Mucosa of gallbladder (tissue), 1 donor: ENCODE measurements around the gene FADS6. TPM values are rescaled to one million over a fixed set of nuclear protein-coding genes. Genes with fewer than 3 reads are reported as not detected.
"Not testable (repeated sequence)": the region's sequence is repeated elsewhere in the genome, so short reads cannot be mapped to it uniquely, and the experiment has no call there.

Experiments
- DNase-seq: peaks from one replicate; pipeline ENCODE4 v3.0.0-alpha.2; 2020; ENCODE audit warnings: low spot score
- total RNA-seq: library from RNA; stranded (reverse); gene quantifications from one replicate; pipeline ENCODE4 v1.2.1, GENCODE V29; 2021
- donor health status: DM: no; HTN: no; CAD: no.

The FADS6 gene
- total RNA-seq, 1 donor from 2014 or later: 0.12 TPM

DNA sequence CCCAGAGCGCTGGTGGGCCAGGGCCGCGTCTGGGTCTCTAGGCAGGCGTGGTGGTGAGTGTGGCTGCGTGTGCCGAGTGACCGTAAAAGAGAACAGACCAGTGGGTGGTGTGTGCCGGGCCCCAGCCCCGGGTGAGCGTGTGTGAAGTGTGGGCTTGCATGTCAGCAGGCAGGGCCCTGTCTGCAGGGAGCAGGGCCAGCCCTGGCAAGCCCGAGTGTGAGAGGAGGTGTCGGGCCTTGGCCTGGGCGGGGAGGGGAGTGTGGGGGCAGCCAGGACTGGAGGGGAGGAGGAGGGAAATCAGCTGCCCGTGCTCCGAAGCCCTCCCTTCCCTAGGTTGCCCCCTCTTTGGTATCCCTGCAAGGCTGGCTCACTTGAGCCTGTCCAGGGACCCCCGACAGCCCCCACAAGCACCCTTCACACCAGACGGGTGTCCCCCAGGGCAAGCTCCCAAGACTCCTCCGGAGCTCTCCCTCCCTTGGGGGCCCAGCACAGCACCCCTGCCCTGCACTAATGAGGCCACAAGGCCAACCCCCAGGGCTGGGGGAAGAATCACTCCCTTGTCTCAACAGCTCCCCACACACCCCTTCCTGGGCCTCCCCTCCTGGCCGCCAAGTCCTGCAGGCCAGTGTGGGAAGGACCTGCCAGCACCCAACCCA lies 27.7 kb upstream of the FADS6 start:
- DNase-seq: no peak

DNA sequence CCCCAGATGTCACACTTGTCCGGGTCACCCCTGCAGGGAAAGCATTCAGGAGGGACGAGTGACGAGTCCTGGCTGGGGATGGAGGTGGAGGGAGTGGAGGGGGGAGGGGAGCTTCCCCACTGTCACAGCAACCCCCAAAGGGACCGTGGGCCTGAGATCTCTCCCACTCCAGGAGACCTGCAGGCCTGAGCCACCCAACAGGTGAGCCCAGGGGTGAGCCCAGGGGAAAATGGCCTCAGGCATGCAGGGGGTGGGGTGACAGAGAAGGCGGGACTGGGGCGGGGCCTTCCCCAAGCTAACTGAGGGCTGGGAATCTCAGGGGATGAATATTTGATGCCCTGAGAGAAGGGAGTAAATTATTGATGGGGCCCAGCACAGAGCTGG lies 27.2 kb upstream of the FADS6 start:
- no peak for DNase-seq

DNA sequence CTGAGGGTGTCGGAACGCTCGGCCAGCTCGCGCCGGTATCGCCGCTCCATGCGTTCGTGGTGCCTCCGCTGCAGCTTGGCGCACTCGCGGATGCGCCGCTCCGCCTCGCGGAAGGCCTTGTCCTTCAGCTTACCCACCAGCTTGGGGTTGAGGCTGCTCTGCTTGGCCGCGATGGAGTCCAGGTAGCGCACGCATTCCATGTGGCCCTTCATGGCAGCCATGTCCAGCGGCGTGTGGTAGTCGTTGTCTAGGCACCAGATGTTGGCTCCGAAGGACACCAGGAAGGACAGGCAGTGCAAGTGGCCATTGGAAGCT lies 26.8 kb upstream of the FADS6 start:
- DNase-seq: no peak

DNA sequence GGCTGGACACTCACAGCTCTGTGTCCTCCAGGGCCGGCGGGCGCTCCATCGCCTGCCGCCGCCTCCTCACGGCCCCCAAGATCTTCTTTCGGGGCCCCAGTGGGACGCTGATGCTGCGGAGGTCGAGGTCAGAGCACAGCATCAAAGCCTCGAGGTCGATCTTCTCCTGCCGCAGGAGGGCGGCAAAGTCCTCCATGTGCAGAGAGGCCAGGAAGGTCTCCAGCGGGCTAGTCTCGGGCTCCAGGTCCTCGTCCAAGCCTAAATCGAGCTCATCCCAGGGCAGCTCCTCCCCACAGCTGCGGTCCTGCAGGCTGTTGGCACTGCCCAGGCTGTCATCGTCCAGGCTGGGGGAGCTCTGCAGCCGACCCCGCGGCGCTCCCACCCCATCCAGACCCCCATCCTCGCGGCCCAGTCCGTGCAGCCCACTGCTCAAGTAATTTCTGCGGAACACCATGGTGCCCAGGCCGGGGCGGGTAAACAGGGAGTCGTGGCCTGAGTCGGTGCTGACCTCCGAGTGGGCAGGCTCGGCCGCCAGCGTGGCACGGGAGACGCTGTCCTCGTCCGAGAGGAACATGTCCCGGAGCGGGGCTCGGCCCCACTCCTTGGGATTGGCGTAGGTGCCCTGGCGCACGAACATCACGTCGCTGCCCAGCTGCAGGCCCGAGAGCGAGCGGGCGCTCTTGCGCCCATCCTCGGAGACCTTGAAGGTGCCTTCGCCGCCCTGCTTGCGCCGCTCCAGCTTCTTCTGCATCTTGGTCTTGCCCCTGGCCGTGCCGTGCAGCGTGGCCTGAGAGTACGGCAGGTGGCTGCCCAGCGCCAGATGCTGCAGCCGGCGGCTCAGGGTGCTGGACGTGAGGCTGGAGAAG lies 26.2 kb upstream of the FADS6 start:
- DNase-seq: no peak

DNA sequence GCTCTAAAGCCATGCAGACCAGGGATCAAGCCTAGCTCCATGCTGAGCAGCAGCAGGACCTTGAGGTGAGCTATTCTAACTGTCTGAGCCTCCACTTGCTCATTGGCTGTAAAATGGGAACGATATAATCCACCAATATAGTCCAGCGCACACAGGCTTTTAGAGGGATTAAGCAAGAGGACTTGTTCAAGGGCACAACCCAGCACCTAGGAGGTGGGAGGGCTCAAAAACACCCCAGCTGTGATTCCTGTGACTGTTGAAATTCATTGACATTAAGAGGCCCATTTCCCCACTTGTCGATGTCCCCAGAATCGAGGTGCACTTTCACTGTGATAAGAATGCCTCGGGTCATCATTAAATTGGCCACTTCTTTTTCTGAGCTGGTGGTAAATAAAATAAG lies 25.5 kb upstream of the FADS6 start:
- DNase-seq: no peak

DNA sequence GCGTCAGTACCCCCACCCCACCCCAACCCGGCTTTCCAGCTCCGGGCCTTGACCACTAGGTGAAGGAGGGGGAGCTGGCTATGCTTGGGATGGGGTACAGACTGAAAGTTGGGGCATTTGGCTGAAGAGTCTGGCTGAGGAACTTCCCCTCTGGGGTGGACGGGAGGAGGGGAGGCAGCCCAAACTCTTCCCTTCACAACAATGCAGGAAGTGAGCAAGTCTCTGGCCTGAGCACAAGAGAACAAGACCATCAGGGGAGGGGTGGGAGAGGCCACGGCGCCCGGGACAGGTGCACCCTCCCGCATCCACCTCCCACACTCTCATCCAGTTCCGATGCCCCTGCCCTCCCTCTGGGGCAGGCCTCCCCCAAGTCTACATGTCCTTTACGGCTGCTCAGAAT lies 24.0 kb upstream of the FADS6 start:
- no peak for DNase-seq

DNA sequence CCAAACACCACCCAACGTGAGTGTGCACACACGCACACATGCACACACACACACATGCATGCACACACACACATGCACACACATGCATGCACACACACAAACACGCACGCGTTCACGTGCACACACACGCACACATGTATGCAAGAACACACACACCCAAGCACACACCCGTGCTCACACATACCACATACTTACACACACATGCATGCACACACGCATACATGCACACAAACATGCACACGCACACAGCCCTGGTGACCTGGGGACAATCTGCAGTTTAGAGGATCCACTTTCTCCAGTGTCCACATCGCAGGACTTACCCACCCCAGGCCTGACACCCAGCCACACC lies 23.4 kb upstream of the FADS6 start:
- no peak for DNase-seq

DNA sequence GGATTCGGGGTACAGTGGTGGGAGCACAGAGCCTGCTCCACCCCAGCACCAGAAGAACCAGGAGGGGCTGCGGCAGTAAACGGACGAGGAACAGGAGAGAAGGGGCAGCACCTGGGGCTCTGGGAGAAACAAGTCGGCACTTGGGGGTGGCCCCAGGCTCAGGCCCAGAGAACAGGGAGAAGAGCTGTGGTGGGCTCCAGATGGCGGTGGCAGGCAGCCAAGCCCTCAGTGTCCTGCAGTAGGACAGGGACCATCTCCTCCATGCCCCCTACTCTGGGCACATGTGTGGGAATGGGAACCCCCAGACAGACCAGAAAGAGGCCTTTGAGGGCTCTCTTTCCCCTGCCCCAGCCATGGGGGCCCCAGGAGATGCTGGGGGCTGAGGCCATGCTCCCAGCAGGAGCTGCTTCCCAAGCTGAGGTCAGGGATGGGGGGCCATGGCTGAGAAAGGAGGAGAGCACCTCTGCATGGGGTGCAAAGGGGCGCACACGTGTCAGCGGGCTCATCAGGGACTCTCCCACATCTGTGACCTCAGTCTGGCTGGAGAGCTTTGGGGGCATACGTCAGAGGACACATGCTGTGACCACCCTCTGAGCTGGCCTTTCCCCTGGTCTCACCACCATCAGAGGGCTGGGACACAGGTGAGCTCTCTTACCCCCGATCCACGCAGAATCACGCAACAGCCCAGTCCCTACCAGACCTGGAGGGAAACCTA lies 22.9 kb upstream of the FADS6 start:
- no peak for DNase-seq

DNA sequence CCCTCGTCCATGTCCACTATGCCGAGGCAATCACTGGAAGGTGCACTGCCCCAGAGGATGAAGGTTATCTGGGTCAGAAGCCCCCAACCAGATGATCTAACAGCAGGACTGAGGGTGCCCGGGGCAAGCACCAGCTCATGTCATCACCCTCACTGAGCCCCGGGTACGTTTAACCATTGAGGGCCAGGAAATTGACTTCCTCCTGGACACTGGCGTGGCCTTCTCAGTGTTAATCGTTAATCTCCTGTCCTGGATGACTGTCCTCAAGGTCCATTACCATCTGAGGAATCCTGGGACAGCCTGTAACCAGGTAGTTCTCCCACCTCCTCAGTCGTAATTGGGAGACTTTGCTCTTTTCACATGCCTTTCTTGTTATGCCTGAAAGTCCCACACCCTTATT lies 18.0 kb upstream of the FADS6 start:
- not testable (repeated sequence) for DNase-seq

DNA sequence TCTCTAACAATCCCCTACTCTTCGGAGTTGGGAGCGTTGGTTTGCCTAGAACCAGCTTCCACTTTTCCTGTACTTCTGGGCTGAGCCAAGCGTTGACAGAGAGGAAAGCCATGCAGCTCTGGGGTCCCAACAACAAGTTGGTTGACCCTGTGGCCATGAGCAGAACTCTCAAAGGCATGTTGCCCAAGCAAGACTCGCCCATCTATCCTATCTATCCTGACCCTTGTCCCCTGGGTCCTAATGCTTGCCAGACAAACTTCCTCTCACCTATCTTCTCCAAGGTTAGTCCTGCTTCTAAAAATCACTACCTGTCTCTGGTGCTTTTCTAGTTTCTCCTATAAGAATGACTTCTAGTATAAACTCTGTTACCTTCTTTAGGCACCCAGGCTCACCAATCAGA lies 15.7 kb upstream of the FADS6 start:
- not testable (repeated sequence) for DNase-seq

DNA sequence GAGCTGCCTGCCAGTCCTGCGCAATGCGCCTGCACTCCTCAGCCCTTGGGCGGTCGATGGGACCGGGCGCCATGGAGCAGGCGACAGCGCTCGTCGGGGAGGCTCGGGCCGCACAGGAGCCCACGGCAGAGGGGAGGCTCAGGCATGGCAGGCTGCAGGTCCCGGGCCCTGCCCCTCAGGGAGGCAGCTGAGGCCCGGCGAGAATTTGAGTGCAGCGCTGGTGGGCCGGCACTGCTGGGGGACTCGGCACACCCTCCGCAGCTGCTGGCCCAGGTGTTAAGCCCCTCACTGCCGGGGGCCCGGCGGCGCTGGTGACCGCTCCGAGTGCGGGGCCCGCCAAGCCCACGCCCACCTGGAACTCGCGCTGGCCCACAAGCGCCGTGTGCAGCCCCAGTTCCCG lies 13.6 kb upstream of the FADS6 start:
- no peak for DNase-seq

DNA sequence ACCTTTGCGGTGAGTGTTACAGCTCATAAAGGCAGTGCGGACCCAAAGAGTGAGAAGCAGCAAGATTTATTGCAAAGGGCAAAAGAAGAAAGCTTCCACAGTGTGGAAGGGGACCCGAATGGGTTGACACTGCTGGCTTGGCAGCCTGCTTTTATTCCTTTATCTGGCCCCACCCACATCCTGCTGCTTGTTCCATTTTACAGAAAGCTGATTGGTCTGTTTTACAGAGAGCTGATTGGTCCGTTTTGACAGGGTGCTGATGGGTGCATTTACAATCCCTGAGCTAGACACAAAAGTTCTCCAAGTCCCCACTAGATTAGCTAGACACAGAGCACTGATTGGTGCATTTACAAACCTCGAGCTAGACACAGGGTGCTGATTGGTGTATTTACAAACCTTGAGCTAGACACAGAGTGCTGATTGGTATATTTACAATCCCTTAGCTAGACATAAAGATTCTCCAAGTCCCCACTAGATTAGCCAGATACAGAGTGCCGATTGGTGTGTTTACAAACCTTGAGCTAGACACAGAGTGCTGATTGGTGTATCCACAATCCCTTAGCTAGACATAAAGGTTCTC lies 12.9 kb upstream of the FADS6 start:
- not testable (repeated sequence) for DNase-seq

DNA sequence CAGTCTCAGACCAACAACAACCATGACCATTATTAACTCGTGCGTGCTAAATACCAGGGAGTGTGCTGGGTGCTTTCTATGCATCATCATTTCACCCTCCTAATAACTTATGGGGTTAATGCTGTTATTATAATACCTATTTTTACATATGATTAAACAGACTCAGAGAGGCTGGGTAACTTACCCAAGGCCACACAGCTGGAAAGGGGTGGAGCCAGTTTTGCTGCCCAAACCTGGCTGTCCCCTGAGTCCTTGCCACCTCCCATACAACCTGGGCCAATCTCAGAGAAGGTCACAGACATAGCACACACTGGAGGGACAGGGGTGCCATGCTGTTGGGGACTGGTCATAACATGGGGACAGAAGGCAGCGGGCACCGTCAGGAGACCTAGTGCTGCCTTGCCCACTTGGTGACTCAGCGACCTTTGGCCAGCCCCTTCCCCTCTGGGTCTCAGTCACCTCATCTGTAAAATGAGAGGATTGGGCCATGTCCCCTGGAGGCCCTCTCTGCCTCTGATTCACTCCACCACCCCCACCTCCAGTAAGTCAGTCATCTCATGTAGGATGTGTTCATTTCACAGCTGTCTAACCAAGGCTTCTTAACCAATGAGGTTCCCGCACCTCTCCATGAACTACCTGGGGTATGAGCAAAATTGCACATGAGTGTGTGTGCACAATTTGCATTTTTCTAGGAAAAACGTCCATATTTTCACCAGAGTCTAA lies 11.4 kb upstream of the FADS6 start:
- no peak for DNase-seq

DNA sequence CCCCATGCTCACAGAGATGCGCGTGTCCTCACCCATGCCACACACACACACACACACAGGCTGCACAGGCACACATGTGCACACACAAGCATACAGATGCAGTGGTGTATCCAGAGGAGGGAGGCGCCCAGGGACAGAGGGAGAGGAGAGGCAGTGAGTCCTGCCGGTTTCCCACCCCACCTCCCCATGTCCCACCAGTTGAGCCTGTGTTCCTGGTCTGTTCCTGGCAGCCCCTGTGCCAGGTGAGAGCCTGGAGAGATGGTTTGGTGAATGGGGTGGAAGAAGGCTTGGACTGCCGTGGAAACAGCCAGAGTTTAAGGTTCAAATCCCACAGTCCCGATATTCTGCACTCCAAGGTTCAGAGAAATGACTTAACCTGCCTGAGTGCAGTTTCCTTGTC lies 10.2 kb upstream of the FADS6 start:
- DNase-seq: no peak

DNA sequence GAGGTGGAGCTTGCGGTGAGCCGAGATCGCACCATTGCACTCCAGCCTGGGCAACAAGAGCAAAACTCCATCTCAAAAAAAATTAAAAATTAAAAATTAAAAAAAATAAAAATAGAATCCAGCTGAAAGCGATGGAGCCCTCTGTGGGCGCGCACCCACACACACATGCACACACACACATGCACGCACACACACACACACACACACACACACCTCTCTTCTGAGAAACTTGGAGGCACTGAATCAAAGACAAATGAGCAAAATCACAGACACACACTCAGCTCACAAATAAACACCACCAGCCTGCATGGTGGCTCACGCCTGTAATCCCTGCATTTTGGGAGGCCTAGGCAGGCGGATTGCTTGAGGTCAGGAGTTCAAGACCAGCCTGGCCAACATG lies 9.6 kb upstream of the FADS6 start:
- DNase-seq: no peak

DNA sequence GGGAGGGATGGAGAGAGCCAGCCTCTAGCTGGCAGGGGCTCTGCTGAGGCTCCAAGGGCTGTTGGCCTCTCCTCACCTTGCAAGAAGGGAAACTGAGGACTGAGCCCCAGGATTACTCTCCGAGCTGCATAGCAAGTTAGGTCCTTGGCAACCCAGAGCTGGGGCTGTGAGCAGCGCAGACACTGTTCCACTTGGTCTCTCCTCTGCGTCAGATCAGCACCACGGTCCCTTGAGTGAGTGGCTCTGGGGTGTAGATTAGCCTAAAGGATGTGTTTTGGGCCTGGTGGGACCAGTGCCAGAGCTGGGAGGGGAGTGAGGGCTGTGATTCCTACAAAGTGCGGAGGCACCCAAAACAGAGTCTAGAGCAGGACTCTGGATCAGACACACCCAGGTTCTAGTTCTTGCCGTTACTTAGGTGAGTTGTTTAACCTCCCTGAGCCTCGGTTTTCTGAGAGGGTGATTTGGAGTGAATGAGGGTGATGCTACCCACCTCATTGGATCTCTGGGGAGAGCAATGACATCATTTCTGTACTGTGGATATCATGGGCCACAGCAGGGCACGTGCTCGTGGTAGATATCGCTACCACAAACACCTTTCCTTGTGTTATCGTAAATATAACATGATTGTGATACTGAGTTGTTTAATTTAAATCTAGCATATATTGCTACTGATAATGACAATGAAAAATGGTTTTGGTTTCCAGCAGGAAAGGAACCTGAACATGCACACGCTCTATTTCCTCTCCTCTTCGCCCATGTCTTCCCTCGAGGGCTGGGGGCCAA lies 8.1 kb upstream of the FADS6 start:
- DNase-seq: no peak

DNA sequence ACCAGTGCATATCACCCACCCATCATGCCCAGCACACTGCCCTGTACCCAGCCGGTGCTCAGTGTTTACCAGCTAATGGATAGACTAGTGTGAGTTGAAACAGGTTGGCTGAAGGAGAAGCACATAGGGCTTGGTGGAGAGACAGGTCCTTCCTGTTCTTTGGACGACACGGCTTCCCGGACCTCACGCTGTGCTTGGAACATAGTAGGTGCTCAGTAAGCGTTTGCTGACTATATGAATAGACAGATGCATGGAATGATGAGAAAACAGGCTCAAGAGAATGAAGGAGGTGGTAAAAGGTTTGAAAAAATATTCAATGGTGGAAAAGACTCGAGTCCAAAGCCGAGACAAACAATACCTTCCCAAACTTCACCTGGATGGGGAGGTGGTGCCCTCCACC lies 6.8 kb upstream of the FADS6 start:
- no peak for DNase-seq

DNA sequence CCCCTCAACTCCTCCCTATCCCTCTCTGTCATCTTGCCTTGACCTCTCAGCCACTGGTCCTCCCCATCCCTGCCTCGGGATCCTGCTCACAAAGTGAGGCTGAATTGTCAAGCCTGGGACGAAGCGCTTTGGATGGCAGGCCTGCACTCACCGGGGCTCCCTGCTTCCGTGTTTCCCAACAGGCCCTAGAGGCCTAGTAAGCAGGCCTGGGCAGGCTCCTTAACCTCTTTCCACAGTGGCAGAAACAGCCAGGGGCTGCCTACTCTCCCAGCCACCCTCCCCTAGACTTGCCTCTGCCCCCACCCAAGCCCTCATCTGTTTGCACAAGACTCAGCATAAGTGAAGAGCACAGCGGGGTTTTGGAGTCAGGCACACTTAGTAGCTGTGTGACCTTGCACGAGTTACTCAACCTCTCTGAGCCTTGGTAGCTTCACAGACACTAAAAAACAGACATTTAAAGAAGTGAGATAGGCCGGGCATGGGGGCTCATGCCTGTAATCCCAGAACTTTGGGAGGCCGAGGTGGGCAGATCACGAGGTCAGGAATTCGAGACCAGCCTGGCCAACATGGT lies 5.0 kb upstream of the FADS6 start:
- no peak for DNase-seq

DNA sequence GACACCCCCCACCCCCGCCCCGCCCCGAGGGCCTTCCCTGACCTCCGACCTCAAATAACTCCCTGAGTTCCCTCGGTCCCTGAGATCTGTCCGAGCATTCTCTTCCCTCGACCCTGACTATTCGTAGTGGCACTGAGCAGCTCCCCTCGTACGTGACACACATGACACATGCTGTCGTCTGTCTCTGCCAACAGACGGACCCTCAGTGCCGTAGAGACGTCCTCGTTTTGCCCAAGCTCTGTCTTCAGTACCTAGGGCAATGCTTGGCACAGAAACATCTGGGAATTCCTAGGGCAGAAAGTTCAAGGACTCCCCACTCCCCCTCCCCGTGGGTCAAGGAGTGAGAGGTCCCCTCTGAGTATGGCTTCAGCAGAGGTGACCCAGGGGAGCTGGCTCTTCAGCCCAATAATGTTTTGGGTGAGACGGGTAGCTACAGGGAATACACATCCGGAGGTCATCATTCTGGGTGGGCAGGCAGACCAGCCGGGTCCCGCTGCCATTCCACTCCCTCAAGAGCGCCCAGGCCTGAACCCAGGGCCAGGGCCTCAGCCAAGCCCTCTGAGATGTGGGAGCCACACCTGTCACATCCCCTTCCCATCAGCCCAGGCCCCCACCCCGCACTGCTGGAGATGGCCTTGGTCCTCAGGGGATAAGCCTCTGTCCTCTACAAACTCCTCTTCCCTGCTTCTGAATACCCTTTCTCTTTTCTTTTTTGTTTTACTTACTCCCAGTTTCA lies 671 bp upstream of the FADS6 start:
- no peak for DNase-seq
